ENCODE results near the gene PRSS23. TPM values are rescaled to one million over a fixed set of nuclear protein-coding genes. Genes with fewer than 3 reads are reported as not detected.

The PRSS23 gene
- total RNA-seq, 2 donors from 2014 or later, result 0.16 to 0.91 TPM

- Mint-ChIP-seq H3K36me3 (ENCODE audit: low read depth) (no peaks in the 10 kb centered on the region), H3K27ac (no peak overlapping the region), H3K9me3 (no peaks in the 10 kb centered on the region), H3K27me3 (peaks cover 43% of the 10 kb centered on the region), H3K4me1 (peaks cover 13% of the 10 kb centered on the region), H3K4me3 (peak overlapping the region; percentile 65)
- ATAC-seq (replicated peaks), result no peak
Measured at GRCh38 chr11:86800960-86801272, 574 bp downstream of the PRSS23 start.

GRCh38 chr11:86801364-86801763, 1.0 kb downstream of the PRSS23 start:
- Mint-ChIP-seq H3K9me3 (no peaks in the 10 kb centered on the region), H3K36me3 (ENCODE audit: low read depth) (no peaks in the 10 kb centered on the region), H3K27me3 (peaks cover 44% of the 10 kb centered on the region), H3K4me1 (peaks cover 18% of the 10 kb centered on the region), H3K4me3 (peak overlapping the region; percentile 65), H3K27ac (no peak overlapping the region)
- no peak for ATAC-seq (replicated peaks)

DNA sequence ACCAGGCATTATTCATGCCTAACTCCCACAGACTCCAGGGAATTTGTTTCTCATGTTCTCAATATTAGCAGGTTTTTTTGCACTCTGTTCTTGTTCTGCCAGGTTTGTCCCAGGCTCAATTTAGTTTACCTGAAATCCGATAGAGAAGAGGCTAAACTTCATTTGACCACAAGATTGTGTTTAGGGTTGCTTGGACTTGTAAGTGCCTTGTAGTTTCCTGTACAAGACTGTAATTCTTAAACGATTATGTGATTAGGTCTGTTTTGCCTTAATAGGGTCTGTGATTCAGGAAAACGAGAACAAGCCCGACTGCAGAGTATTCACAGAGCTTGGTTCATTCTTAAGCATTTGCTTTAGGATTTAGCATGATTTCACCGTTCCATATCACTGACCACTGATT, 1.8 kb downstream of the PRSS23 start:
- ATAC-seq (replicated peaks), result no peak
- Mint-ChIP-seq H3K27ac (no peak overlapping the region), H3K9me3 (no peaks in the 10 kb centered on the region), H3K4me1 (peaks cover 19% of the 10 kb centered on the region), H3K27me3 (peaks cover 40% of the 10 kb centered on the region), H3K4me3 (no peak overlapping the region), H3K36me3 (ENCODE audit: low read depth) (no peaks in the 10 kb centered on the region)

DNA sequence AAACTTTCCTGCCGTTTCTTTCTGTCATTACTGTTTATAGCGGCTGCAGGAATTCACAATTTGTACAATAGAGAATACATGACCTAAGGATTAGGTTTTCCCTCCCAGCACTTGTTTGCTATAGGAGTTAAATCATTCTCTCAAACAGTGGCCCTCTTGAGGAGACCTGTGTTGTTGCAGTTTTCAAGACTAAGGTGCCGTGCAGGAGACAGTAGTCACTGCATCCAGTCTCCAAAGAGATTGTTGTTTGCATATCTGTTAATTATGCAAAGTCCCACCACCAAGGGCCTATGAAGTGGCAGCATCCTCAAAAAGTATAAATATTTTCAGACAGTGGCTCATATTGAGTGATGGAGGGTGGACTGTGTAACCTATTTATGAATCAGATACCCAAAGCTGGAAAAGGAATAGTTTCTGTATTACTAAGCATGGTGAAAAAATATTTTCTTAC, 2.3 kb downstream of the PRSS23 start:
- H3K36me3 Mint-ChIP-seq (ENCODE audit: low read depth), result no peaks in the 10 kb centered on the region
- H3K4me3 Mint-ChIP-seq, result peak overlapping the region; percentile 11
- peaks cover 42% of the 10 kb centered on the region for H3K27me3 Mint-ChIP-seq
- no peaks in the 10 kb centered on the region for H3K9me3 Mint-ChIP-seq
- peaks cover 19% of the 10 kb centered on the region for H3K4me1 Mint-ChIP-seq
- no peak overlapping the region for H3K27ac Mint-ChIP-seq
- ATAC-seq (replicated peaks), result peak; percentile 61

DNA sequence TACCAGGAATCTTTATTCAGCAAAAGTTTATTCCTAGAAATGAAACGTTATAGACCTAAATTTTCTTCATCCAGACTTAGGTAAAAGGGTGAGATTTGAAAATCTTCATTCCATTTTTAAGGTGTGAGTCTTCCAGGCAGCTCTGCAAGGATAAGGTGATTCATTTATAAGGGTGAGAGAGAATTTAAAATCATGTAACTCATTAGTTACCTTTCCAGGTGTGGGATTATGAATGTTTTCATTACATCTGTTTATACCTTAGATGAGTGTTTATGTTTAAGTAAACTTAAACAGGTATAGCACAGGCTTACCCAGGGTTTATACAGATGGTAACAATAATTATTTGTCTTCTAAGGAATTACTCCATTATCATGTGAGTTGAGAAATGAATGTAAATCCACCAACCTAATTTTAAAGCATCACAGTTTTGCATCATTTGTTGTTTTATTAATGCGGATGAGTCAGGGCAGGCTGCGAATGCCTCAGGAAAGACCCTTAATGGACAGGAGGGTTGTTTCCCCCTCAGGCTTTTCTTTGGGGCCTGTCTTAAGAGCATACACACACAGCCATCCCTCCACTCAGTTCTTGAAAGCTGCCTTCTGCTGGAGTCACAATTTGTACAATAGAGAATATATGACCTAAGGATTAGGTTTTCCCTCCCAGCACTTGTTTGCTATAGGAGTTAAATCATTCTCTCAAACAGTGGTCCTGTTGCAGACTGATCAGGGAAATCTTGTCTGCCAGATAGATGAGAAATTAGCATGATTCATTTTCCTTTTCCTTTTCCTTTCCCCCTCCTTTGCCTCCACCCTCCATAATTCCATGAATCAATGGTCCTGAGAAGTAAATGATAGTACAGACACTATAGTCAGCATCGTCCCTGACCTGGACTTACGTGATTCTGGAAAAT, 3.0 kb downstream of the PRSS23 start:
- Mint-ChIP-seq H3K27me3 (peaks cover 42% of the 10 kb centered on the region), H3K4me1 (peaks cover 19% of the 10 kb centered on the region), H3K27ac (no peak overlapping the region), H3K36me3 (ENCODE audit: low read depth) (no peaks in the 10 kb centered on the region), H3K4me3 (peak overlapping the region; percentile 11), H3K9me3 (no peaks in the 10 kb centered on the region)
- ATAC-seq (replicated peaks), result no peak

DNA sequence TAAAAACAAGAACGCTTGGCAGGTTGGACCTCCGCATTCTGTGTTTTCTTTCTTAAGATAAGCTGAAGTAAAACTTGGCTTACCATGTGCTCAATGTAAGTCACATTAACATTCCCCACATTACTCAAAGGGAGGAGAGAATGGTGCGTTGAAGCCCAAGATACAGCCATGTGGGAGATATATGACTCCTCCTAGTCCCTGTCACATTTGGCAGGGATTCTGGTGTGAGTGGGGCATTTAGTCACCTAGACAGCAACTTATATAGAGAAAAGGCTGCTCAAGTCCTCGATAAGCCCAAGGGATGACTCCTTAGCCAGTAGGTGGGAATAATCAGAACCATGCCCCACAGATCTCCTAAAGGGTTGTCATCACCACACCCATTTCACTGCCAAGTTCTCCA, 4.6 kb downstream of the PRSS23 start:
- Mint-ChIP-seq H3K4me1 (peaks cover 19% of the 10 kb centered on the region), H3K36me3 (ENCODE audit: low read depth) (no peaks in the 10 kb centered on the region), H3K27ac (no peak overlapping the region), H3K4me3 (no peak overlapping the region), H3K27me3 (peaks cover 32% of the 10 kb centered on the region), H3K9me3 (no peaks in the 10 kb centered on the region)
- no peak for ATAC-seq (replicated peaks)

GRCh38 chr11:86805873-86806310, 5.5 kb downstream of the PRSS23 start:
- Mint-ChIP-seq H3K4me1 (peaks cover 19% of the 10 kb centered on the region), H3K27ac (peak overlapping the region; percentile 14), H3K36me3 (ENCODE audit: low read depth) (no peaks in the 10 kb centered on the region), H3K27me3 (peaks cover 30% of the 10 kb centered on the region), H3K9me3 (no peaks in the 10 kb centered on the region), H3K4me3 (peak overlapping the region; percentile 2)
- ATAC-seq (replicated peaks), result peak; percentile 89

GRCh38 chr11:86806903-86807302, 6.6 kb downstream of the PRSS23 start:
- Mint-ChIP-seq H3K27ac (no peak overlapping the region), H3K4me3 (no peak overlapping the region), H3K36me3 (ENCODE audit: low read depth) (no peaks in the 10 kb centered on the region), H3K9me3 (no peaks in the 10 kb centered on the region), H3K4me1 (peaks cover 19% of the 10 kb centered on the region), H3K27me3 (peaks cover 25% of the 10 kb centered on the region)
- ATAC-seq (replicated peaks), result no peak

DNA sequence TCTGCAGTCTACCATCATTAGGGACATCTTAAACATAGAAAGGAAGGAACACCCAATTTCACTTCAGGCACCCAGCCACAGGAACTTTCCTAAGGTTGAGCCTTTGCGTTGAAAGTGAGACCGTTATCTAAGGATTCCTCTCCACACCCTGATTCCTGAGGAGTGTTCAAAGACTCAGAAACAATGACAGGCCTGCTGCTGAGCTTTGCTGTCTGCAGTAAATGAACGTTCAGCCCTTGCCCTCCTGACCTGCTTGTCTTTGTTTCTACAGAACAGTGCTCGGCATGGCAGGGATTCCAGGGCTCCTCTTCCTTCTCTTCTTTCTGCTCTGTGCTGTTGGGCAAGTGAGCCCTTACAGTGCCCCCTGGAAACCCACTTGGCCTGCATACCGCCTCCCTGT, 7.0 kb downstream of the PRSS23 start:
- Mint-ChIP-seq H3K27me3 (peaks cover 23% of the 10 kb centered on the region), H3K9me3 (no peaks in the 10 kb centered on the region), H3K4me1 (peaks cover 19% of the 10 kb centered on the region), H3K27ac (no peak overlapping the region), H3K4me3 (no peak overlapping the region), H3K36me3 (ENCODE audit: low read depth) (no peaks in the 10 kb centered on the region)
- ATAC-seq (replicated peaks), result no peak

GRCh38 chr11:86809561-86809960, 9.2 kb downstream of the PRSS23 start:
- ATAC-seq (replicated peaks), result no peak
- Mint-ChIP-seq H3K36me3 (ENCODE audit: low read depth) (no peaks in the 10 kb centered on the region), H3K27me3 (peaks cover 29% of the 10 kb centered on the region), H3K27ac (no peak overlapping the region), H3K4me3 (no peak overlapping the region), H3K9me3 (no peaks in the 10 kb centered on the region), H3K4me1 (peaks cover 9% of the 10 kb centered on the region)

DNA sequence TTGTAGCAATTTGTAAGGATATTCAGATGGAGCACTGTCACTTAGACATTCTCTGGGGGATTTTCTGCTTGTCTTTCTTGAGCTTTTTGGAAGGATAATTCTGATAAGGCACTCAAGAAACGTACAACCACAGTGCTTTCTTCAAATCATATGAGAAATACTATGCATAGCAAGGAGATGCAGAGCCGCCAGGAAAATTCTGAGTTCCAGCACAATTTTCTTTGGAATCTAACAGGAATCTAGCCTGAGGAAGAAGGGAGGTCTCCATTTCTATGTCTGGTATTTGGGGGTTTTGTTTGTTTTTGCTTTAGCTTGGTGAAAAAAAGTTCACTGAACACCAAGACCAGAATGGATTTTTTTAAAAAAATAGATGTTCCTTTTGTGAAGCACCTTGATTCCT, 9.9 kb downstream of the PRSS23 start:
- no peak for ATAC-seq (replicated peaks)
- no peak overlapping the region for H3K4me3 Mint-ChIP-seq
- no peaks in the 10 kb centered on the region for H3K36me3 Mint-ChIP-seq (ENCODE audit: low read depth)
- H3K4me1 Mint-ChIP-seq, result peaks cover 9% of the 10 kb centered on the region
- H3K27ac Mint-ChIP-seq, result no peak overlapping the region
- H3K27me3 Mint-ChIP-seq, result peaks cover 24% of the 10 kb centered on the region
- no peaks in the 10 kb centered on the region for H3K9me3 Mint-ChIP-seq

- ATAC-seq (replicated peaks), result no peak
- H3K4me1 Mint-ChIP-seq, result no peaks in the 10 kb centered on the region
- no peaks in the 10 kb centered on the region for H3K9me3 Mint-ChIP-seq
Measured at GRCh38 chr11:86811637-86812321, 11.4 kb downstream of the PRSS23 start.

DNA sequence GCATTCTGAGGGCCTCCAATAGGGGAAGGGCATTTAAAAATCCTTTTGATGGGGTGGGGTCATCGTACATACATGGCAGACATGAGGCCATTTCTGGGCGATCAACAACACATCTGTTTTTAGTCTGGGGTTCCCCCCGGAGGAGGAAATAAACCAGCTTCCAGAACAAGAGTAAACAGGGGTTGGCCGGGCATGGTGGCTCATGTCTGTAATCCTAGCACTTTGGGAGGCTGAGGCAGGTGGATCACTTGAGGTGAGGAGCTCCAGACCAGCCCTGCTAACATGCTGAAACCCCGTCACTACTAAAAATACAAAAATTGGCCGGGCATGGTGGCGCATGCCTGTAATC, 12.0 kb downstream of the PRSS23 start:
- Mint-ChIP-seq H3K4me3 (no peak overlapping the region), H3K36me3 (ENCODE audit: low read depth) (no peaks in the 10 kb centered on the region), H3K9me3 (no peaks in the 10 kb centered on the region), H3K27me3 (peaks cover 31% of the 10 kb centered on the region), H3K4me1 (no peaks in the 10 kb centered on the region), H3K27ac (no peak overlapping the region)
- ATAC-seq (replicated peaks), result no peak

More at GRCh38 chr11:86811637-86812321, 11.4 kb downstream of the PRSS23 start:
- no peaks in the 10 kb centered on the region for H3K36me3 Mint-ChIP-seq (ENCODE audit: low read depth)
- peaks cover 31% of the 10 kb centered on the region for H3K27me3 Mint-ChIP-seq
- no peak overlapping the region for H3K27ac Mint-ChIP-seq
- no peak overlapping the region for H3K4me3 Mint-ChIP-seq

- Mint-ChIP-seq H3K27me3 (peaks cover 27% of the 10 kb centered on the region), H3K9me3 (no peaks in the 10 kb centered on the region), H3K4me1 (no peaks in the 10 kb centered on the region), H3K36me3 (ENCODE audit: low read depth) (no peaks in the 10 kb centered on the region), H3K27ac (no peak overlapping the region), H3K4me3 (no peak overlapping the region)
- peak; percentile 53 for ATAC-seq (replicated peaks)
Measured at GRCh38 chr11:86812981-86813380, 12.6 kb downstream of the PRSS23 start.

- no peaks in the 10 kb centered on the region for H3K36me3 Mint-ChIP-seq (ENCODE audit: low read depth)
- H3K27me3 Mint-ChIP-seq, result peaks cover 23% of the 10 kb centered on the region
- no peak overlapping the region for H3K27ac Mint-ChIP-seq
- no peak for ATAC-seq (replicated peaks)
- no peaks in the 10 kb centered on the region for H3K4me1 Mint-ChIP-seq
- no peak overlapping the region for H3K4me3 Mint-ChIP-seq
- H3K9me3 Mint-ChIP-seq, result no peaks in the 10 kb centered on the region
Measured at GRCh38 chr11:86814775-86815174, 14.4 kb downstream of the PRSS23 start.
